HG02678 (cell line): ENCODE results near the gene FBN1.

ENCODE experiments used
- ATAC-seq: cut with Tn5 transposase; IDR thresholded peaks from one replicate; pipeline ENCODE4 v1.9.1; 2021; ENCODE audit warnings: mild to moderate bottlenecking, moderate library complexity; ENCODE audit not compliant: unreplicated experiment

The FBN1 gene

GRCh38 chr15:48381861-48382260 lies 263.6 kb downstream of the FBN1 start:
- ATAC-seq = no peak

- ATAC-seq = no peak
Observed at GRCh38 chr15:48380198-48380597, 265.3 kb downstream of the FBN1 start.

DNA sequence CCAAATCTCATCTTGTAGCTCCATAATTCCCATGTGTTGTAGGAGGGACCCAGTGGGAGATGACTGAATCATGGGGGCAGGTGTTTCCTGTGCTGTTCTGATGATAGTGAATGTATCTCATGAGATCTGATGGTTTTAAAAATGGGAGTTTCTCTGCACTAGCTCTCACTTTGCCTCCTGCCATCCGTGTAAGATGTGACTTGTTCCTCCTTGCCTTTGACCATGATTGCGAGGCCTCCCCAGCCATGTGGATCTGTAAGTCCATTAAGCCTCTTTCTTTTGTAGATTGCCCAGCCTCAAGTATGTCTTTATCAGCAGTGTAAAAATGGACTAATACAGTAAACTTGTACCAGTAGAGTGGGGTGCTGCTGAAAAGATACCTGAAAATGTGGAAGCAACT lies 269.7 kb downstream of the FBN1 start:
- ATAC-seq = no peak

DNA sequence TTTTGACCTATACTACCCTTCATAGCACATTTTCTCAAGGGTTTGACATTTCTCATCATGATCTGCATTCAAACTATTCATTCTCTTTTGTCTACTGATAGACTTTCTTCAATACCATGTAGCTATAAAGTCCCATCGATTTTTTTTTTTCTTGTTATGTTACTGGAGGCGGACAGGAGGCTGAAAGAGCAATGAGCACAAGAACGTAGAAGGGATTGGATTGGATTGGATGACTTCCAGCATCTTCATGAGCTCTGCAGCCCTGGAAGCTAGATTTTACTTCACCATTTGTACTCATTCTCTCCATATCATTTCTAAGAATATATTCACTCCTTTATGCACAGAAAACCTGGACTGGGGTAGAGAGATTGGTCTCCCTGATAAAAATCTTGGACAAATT lies 271.0 kb downstream of the FBN1 start:
- no peak for ATAC-seq

DNA sequence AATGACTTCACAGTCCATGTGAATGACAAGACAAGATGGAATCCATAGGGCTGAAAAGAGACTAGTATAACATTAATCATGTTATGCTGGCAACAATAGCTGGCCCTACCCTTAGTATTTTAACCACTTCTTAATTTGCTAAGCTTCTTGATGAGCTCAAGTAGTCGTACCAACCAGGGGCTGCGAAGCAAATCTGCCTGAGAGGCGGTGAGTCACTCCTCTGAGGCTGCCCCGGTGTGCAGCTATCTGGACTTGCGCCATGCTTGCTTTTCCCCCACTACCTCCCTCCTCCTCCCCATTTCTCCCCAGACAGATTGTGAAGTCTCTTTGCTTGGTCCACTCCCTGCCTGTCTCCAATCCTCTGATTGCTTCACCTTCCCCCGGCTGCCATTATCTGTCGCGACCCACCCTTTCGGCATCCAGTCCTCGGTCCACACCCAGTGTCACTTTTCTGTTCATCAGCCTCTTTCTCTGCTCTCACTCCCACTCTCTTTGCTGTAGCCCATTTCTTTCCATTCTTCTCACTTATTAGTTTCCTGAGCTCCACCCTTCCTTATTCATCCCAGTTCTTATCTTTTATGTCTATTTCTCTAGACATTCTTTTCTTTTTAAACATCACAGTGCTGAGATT lies 271.6 kb downstream of the FBN1 start:
- ATAC-seq = no peak

GRCh38 chr15:48371961-48372360 lies 273.5 kb downstream of the FBN1 start:
- no peak for ATAC-seq

DNA sequence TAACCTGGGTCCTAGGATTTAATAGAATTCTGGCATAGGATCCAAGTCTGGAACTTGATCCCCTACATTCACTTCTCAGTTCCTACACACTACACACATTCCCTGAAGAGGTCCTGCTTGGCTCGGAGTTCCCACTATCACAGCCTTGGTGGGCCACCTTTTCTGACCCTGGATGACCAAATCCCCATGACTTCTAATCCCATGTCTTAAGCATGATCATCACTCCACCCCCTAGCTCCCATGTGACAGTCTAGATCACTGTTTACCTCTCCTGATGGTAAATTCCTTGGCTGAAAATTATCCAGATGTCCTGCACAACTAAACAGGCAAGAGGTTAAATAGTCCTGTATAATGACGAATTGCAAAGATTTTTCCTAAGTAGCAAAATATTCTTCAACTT lies 274.0 kb downstream of the FBN1 start:
- no peak for ATAC-seq

DNA sequence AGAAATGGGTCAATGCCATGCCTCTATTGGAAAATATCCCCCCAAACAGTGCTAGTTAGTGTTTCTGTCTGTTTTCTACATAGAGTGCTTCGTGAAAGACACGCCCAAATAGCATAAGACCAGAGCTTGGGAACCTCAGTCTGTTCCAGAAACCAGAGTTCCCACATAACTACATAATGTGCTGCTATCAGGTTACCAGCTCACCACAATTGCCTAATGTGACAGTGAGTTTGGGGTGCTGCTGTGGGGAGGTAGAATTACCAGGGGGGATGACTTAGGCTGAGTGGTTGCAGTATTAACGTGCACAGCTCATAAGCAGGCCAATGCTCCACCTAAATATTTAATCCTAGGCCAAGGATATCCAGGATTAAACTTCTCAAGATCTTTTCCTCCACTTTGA lies 275.0 kb downstream of the FBN1 start:
- no peak for ATAC-seq

DNA sequence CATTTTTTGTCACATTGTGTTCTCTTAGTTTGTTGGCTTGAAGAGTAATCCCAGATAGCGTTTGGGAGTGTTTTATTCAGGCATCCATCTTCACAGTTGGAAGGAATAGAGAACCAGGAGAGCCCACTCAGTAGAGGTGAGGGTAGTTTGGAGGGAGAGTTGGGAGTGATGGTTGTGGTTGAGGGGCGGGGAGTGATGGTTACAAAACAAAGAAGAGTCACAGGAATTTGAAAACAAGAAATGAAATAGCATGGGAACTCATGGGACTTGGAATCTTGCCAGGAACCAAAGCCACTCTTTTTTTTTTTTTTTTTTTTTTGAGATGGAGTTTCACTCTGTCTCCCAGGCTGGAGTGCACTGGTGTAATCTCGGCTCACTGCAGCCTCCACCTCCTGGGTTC lies 278.0 kb downstream of the FBN1 start:
- ATAC-seq = no peak

- ATAC-seq = no peak
Observed at GRCh38 chr15:48366584-48367312, 278.8 kb downstream of the FBN1 start.

DNA sequence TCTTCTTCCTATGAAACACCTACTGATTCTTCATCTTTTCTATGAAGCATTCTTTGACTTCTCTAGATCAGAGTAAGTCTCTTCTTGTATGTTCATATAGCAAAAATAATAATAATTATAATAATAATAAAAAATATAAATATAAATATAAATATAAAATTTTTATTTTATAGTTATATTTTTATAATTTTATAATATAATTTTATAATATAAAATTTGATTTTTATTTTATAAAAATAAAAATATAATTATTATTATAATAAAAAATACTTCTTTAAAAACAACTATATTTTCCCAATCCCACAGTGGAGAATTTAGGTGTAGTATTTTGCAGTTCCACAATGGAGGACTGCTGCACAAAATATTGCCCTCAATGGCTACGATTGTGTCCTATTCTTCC lies 279.9 kb downstream of the FBN1 start:
- ATAC-seq = no peak

GRCh38 chr15:48363474-48363873 lies 282.0 kb downstream of the FBN1 start:
- ATAC-seq = no peak

- ATAC-seq = no peak
Observed at GRCh38 chr15:48361685-48362084, 283.8 kb downstream of the FBN1 start.

DNA sequence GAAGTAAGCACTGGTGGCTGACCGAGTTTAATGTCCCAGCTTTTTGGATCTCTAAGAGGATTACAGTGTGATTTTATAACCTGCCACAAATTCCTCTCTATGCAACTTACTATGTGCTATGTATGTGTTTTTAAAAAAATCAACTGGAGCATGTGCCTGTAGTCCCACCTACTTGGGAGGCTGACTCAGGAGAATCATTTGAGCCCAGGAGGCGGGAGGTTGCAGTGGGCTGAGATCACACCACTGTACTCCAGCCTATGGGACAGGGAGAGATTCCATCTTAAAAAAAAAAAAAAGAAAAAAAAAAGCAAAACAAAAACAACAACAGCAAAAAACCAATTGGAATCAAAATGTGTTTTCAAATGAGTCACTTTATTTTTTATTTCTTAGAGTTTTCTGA lies 284.7 kb downstream of the FBN1 start:
- ATAC-seq = no peak
